ENCODE results near the gene PCDHB10. TPM values are rescaled to one million over a fixed set of nuclear protein-coding genes. Genes with fewer than 3 reads are reported as not detected.
"Not testable (repeated sequence)": the region's sequence is repeated elsewhere in the genome, so short reads cannot be mapped to it uniquely, and the experiment has no call there.

Gene PCDHB10
- total and polyA plus RNA-seq, 9 of the 15 experiments (the other 6 are each of a cell fraction or from before 2014, with no cell fraction given): not detected

DNA sequence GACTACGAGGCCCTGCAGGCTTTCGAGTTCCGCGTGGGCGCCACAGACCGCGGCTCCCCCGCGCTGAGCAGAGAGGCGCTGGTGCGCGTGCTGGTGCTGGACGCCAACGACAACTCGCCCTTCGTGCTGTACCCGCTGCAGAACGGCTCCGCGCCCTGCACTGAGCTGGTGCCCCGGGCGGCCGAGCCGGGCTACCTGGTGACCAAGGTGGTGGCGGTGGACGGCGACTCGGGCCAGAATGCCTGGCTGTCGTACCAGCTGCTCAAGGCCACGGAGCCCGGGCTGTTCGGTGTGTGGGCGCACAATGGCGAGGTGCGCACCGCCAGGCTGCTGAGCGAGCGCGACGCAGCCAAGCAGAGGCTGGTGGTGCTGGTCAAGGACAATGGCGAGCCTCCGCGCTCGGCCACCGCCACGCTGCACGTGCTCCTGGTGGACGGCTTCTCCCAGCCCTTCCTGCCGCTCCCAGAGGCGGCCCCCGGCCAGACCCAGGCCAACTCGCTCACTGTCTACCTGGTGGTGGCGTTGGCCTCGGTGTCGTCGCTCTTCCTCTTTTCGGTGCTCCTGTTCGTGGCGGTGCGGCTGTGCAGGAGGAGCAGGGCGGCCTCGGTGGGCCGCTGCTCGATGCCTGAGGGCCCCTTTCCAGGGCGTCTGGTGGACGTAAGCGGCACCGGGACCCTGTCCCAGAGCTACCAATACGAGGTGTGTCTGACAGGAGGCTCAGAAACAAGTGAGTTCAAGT lies 7.9 kb upstream of the PCDHB10 start:
- BruUV-seq (replicated peaks); H3K4me2 ChIP-seq (ENCODE audit: insufficient read depth, low read length); H3K9me3 ChIP-seq (replicated peaks; ENCODE audit: control insufficient read depth, insufficient read depth, low read depth, low read length); H3K4me1 ChIP-seq (replicated peaks in 1 of 2; ENCODE audit: control insufficient read depth in 2 of 2, insufficient read depth in 2 of 2, low read length in 2 of 2); DNase-seq (ENCODE audit: extremely low read depth in 1 of 4, low spot score in 3 of 4); ATAC-seq; H3K79me2 ChIP-seq (ENCODE audit: control insufficient read depth, insufficient read depth, low read length); H3K27me3 ChIP-seq (ENCODE audit: control insufficient read depth in 2 of 2, insufficient read depth in 2 of 2, low read length in 2 of 2); H3K27ac ChIP-seq (ENCODE audit: extremely low read depth, low read depth, low read length); H3K9me1 ChIP-seq (ENCODE audit: control insufficient read depth, insufficient read depth, low read length); in situ Hi-C loops (cut with MboI); H2AFZ ChIP-seq (ENCODE audit: low read depth, low read length); CTCF ChIA-PET (ENCODE audit: low intra/inter-chr PET ratio); FAIRE-seq; H3K4me3 ChIP-seq; POLR2A ChIA-PET; H3K9ac ChIP-seq (ENCODE audit: insufficient read depth in 1 of 2, low read depth in 2 of 2, low read length in 2 of 2); H4K20me1 ChIP-seq (replicated peaks; ENCODE audit: control insufficient read depth, insufficient read depth, low read length); H3K36me3 ChIP-seq (ENCODE audit: control insufficient read depth, insufficient read depth, low read length); intact Hi-C loops (cut with micrococcal nuclease): not testable (repeated sequence)
- 3% methylated on average over 21 of the region's 69 CpGs for WGBS (ENCODE audit: insufficient coverage, low coverage, missing lambda C conversion rate)

DNA sequence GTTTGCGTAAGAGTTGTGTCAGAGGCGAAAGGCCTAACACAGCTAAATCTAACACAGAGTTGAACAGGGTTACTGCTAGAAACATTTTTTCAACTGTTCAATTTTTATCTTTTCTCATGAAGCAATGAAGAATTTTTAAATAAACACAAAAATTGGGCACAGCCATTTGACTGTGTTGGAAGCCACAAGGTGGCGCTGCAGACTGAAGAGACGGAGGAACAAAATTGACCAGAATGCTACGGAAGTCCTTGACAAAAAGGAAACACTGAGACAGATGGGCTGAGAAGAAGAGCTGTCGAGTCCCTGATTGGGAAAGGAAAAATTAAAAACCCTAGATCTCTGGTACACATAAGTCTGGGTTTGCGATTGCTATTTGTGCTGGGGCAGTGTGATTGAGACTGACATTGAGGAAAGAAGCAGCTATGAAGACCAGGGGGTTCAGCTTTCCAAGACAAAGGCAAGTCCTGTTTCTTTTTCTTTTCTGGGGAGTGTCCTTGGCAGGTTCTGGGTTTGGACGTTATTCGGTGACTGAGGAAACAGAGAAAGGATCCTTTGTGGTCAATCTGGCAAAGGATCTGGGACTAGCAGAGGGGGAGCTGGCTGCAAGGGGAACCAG lies 5.1 kb upstream of the PCDHB10 start, which contains the start of gene PCDHB9:
TSS of gene PCDHB9 (plus strand) at position 265 of the 616 bp plus-strand sequence. CDS start at position 423, 158 bp downstream.
- Histone ChIP-seq H3K9me1 (ENCODE audit: control insufficient read depth, insufficient read depth, low read length) (no peaks in the 10 kb centered on the region), H3K9me3 (replicated peaks; ENCODE audit: control insufficient read depth, insufficient read depth, low read depth, low read length) (no peaks in the 10 kb centered on the region), H3K27ac (ENCODE audit: extremely low read depth, low read depth, low read length) (no peak within 1 kb of the TSS), H3K36me3 (ENCODE audit: control insufficient read depth, insufficient read depth, low read length) (no peaks in the 10 kb centered on the region), H2AFZ (ENCODE audit: low read depth, low read length) (0 out of 2 replicates have a peak within 1 kb of the TSS, but pooled peaks have one; percentile 40), H3K79me2 (ENCODE audit: control insufficient read depth, insufficient read depth, low read length) (no peaks in the 10 kb centered on the region), H3K9ac (ENCODE audit: insufficient read depth in 1 of 2, low read depth in 2 of 2, low read length in 2 of 2) (no peak within 1 kb of the TSS), H3K27me3 (ENCODE audit: control insufficient read depth in 2 of 2, insufficient read depth in 2 of 2, low read length in 2 of 2) (no peaks in the 10 kb centered on the region; a peak in 1 of 5 replicates), H4K20me1 (replicated peaks; ENCODE audit: control insufficient read depth, insufficient read depth, low read length) (no peaks in the 10 kb centered on the region), H3K4me3 (no peak within 1 kb of the TSS), H3K4me1 (replicated peaks in 1 of 2; ENCODE audit: control insufficient read depth in 2 of 2, insufficient read depth in 2 of 2, low read length in 2 of 2) (no peaks in the 10 kb centered on the region), H3K4me2 (ENCODE audit: insufficient read depth, low read length) (no peak within 1 kb of the TSS)
- CTCF ChIA-PET (ENCODE audit: low intra/inter-chr PET ratio): no interaction called here
- POLR2A ChIA-PET: no interaction called here
- intact Hi-C loops (cut with micrococcal nuclease) (loop anchor here (1.0 kb wide), 1 partner anchor 12 kb away; no protein-coding TSS in a partner anchor), in situ Hi-C loops (cut with MboI) (no loop called here)
- peak; percentile 61; the same call in 2 of the 3 replicates for ATAC-seq
- peak; percentile 13 to 37 (median 17) for DNase-seq (ENCODE audit: extremely low read depth in 1 of 4, low spot score in 3 of 4)
- TF ChIP-seq SMARCA4 (IDR thresholded peaks at IDR 0.05) (0 out of 2 replicates have a peak, but pooled peaks have one; percentile 15), RAD21 (CRISPR knock-in tag; conservative IDR thresholded peaks at IDR 0.05 in 1 of 2, IDR thresholded peaks at IDR 0.05 in 1 of 2) (0 out of 4 replicates have a peak, but pooled peaks of 1 of the 2 experiments have one; percentile 11)
- TF ChIP-seq, protein P1, sequence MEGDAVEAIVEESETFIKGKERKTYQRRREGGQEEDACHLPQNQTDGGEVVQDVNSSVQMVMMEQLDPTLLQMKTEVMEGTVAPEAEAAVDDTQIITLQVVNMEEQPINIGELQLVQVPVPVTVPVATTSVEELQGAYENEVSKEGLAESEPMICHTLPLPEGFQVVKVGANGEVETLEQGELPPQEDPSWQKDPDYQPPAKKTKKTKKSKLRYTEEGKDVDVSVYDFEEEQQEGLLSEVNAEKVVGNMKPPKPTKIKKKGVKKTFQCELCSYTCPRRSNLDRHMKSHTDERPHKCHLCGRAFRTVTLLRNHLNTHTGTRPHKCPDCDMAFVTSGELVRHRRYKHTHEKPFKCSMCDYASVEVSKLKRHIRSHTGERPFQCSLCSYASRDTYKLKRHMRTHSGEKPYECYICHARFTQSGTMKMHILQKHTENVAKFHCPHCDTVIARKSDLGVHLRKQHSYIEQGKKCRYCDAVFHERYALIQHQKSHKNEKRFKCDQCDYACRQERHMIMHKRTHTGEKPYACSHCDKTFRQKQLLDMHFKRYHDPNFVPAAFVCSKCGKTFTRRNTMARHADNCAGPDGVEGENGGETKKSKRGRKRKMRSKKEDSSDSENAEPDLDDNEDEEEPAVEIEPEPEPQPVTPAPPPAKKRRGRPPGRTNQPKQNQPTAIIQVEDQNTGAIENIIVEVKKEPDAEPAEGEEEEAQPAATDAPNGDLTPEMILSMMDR (IDR thresholded peaks at IDR 0.05 in 2 of 3, conservative IDR thresholded peaks at IDR 0.05 in 1 of 3; ENCODE audit: insufficient read depth in 2 of 3, low read depth in 1 of 3, low read length in 3 of 3): peak; percentile 48 to 62 (median 62); a peak in 5 of 6 replicates
- TF ChIP-seq, protein P2, sequence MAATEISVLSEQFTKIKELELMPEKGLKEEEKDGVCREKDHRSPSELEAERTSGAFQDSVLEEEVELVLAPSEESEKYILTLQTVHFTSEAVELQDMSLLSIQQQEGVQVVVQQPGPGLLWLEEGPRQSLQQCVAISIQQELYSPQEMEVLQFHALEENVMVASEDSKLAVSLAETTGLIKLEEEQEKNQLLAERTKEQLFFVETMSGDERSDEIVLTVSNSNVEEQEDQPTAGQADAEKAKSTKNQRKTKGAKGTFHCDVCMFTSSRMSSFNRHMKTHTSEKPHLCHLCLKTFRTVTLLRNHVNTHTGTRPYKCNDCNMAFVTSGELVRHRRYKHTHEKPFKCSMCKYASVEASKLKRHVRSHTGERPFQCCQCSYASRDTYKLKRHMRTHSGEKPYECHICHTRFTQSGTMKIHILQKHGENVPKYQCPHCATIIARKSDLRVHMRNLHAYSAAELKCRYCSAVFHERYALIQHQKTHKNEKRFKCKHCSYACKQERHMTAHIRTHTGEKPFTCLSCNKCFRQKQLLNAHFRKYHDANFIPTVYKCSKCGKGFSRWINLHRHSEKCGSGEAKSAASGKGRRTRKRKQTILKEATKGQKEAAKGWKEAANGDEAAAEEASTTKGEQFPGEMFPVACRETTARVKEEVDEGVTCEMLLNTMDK (IDR thresholded peaks at IDR 0.05; ENCODE audit: borderline replicate concordance, insufficient read depth, low read depth, low read length, poor library complexity, severe bottlenecking): peak; percentile 59
- TF ChIP-seq, protein P3, sequence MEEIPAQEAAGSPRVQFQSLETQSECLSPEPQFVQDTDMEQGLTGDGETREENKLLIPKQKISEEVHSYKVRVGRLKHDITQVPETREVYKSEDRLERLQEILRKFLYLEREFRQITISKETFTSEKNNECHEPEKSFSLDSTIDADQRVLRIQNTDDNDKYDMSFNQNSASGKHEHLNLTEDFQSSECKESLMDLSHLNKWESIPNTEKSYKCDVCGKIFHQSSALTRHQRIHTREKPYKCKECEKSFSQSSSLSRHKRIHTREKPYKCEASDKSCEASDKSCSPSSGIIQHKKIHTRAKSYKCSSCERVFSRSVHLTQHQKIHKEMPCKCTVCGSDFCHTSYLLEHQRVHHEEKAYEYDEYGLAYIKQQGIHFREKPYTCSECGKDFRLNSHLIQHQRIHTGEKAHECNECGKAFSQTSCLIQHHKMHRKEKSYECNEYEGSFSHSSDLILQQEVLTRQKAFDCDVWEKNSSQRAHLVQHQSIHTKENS (CRISPR knock-in tag; IDR thresholded peaks at IDR 0.05): no peak
- FAIRE-seq: peak; percentile 67
- 7% methylated on average over 9 of the region's 9 CpGs for WGBS (ENCODE audit: insufficient coverage, low coverage, missing lambda C conversion rate)
- no TSS peak for BruUV-seq (replicated peaks)

All from K562 (cell line).